K562 (cell line): Measurements from ENCODE around the gene KLHL29. TPM values are rescaled to one million over a fixed set of nuclear protein-coding genes. Genes with fewer than 3 reads are reported as not detected.

Experiments used
- ATAC-seq: fragments of 200-7000 bp; cut with Tn5 transposase; 3 replicates; pipeline ENCODE4 v1.9.1; 2020; ENCODE audit warnings: moderate library complexity
- BruUV-seq: library from RNA; stranded (reverse); fragments of 400-500 nt; replicated peaks from 2 replicates; lab custom pipeline; 2021; lab: Mats Ljungman, UMichigan
- CTCF ChIA-PET: fragments of 300-600 bp; formaldehyde crosslinking; extraction: SDS; loops from one replicate; lab custom pipeline; 2021; ENCODE audit warnings: low intra/inter-chr PET ratio; lab: Yijun Ruan, JAX
- POLR2A ChIA-PET: fragments of 300-600, 350-650 bp; sonication (Branson Sonifier 250); formaldehyde crosslinking; extraction: SDS; loops from one replicate; lab custom pipeline; 2021; ENCODE audit warnings: antibody characterized with exemption, inconsistent platforms; lab: Yijun Ruan, JAX
- DNase-seq, 4 experiments: peaks; one replicate each; pipeline versions ENCODE4 v3.0.0 to v3.0.0-alpha.2; 2011 to 2018; ENCODE audit warnings: low spot score in 3 of 4, mixed read lengths in 3 of 4; ENCODE audit errors: extremely low read depth in 1 of 4
- FAIRE-seq: peaks from 2 replicates; lab custom pipeline; 2011; peaks lifted over from hg19 to GRCh38; lab: Jason Lieb, UNC
- H2AFZ ChIP-seq: 2 replicates; pipeline ENCODE4 v1.6.0; 2011; ENCODE audit warnings: low read depth, low read length, control low read depth, inconsistent platforms
- H3K27ac ChIP-seq: fragments of 200-600 bp; 3 replicates; pipeline ENCODE4 v1.8.0; 2011; ENCODE audit warnings: low read depth, mild to moderate bottlenecking, control low read depth, inconsistent platforms, low read length, moderate library complexity, mixed read lengths; ENCODE audit errors: extremely low read depth
- H3K27me3 ChIP-seq, 2 experiments: fragments of 300-600 bp in 1 of 2; 2 replicates in 1 of 2; 3 replicates in 1 of 2; pipeline versions ENCODE4 v1.6.0 to v1.8.0; 2011; ENCODE audit warnings: inconsistent platforms in 2 of 2, low read length in 2 of 2, mild to moderate bottlenecking in 1 of 2, mixed read lengths in 1 of 2, moderate library complexity in 1 of 2; ENCODE audit not compliant: control insufficient read depth in 2 of 2, insufficient read depth in 2 of 2
- H3K36me3 ChIP-seq: fragments of 300-600 bp; 3 replicates; pipeline ENCODE4 v1.8.0; 2011; ENCODE audit warnings: mild to moderate bottlenecking, low read length, inconsistent platforms; ENCODE audit not compliant: control insufficient read depth, insufficient read depth
- H3K4me1 ChIP-seq, 2 experiments: fragments of 200-600 bp in 1 of 2; replicated peaks in 1 of 2; 2 replicates in 1 of 2; 3 replicates in 1 of 2; pipeline versions ENCODE4 v1.5.1 to v1.8.0; 2011; ENCODE audit warnings: inconsistent platforms in 2 of 2, low read length in 2 of 2, mild to moderate bottlenecking in 1 of 2, mixed read lengths in 1 of 2, moderate library complexity in 1 of 2; ENCODE audit not compliant: control insufficient read depth in 2 of 2, insufficient read depth in 2 of 2
- H3K4me2 ChIP-seq: 2 replicates; pipeline ENCODE4 v1.6.1; 2011; ENCODE audit warnings: low read length, control low read depth, inconsistent platforms, mixed read lengths; ENCODE audit not compliant: insufficient read depth
- H3K4me3 ChIP-seq: fragments of 200-600 bp; sonication (generic), shearing (Covaris generic); 2 replicates; pipeline ENCODE4 v1.5.1; 2016; ENCODE audit warnings: control low read depth, inconsistent platforms
- H3K79me2 ChIP-seq: fragments of 200-600 bp; 3 replicates; pipeline ENCODE4 v1.8.0; 2011; ENCODE audit warnings: low read length, inconsistent platforms; ENCODE audit not compliant: control insufficient read depth, insufficient read depth
- H3K9ac ChIP-seq, 2 experiments: 2 replicates each; pipeline versions ENCODE4 v1.6.0 to v1.6.1; 2011; ENCODE audit warnings: low read depth in 2 of 2, low read length in 2 of 2, control low read depth in 1 of 2, inconsistent platforms in 1 of 2, mild to moderate bottlenecking in 1 of 2, mixed read lengths in 1 of 2; ENCODE audit not compliant: insufficient read depth in 1 of 2
- H3K9me1 ChIP-seq: one replicate; pipeline ENCODE4 v1.6.0; 2011; ENCODE audit warnings: inconsistent platforms, mild to moderate bottlenecking, low read length, moderate library complexity; ENCODE audit not compliant: control insufficient read depth, insufficient read depth
- H3K9me3 ChIP-seq: replicated peaks from 2 replicates; pipeline ENCODE4 v1.5.1; 2011; ENCODE audit warnings: low read depth, low read length, inconsistent platforms; ENCODE audit not compliant: control insufficient read depth, insufficient read depth
- H4K20me1 ChIP-seq: replicated peaks from 2 replicates; pipeline ENCODE4 v1.6.1; 2011; ENCODE audit warnings: low read length, inconsistent platforms, mixed read lengths; ENCODE audit not compliant: control insufficient read depth, insufficient read depth
- ZNF143 ChIP-seq: sonication (generic); formaldehyde crosslinking; IDR thresholded peaks from 2 replicates; pipeline ENCODE4 v1.9.0; 2022; ENCODE audit warnings: mild to moderate bottlenecking, missing genetic modification reagents
- ZNF408 ChIP-seq: fragments of 250-450 bp; sonication (Bioruptor Pico); IDR thresholded peaks from 2 replicates; pipeline ENCODE4 v1.4.0; 2020; ENCODE audit warnings: low read depth, mild to moderate bottlenecking, moderate library complexity
- WGBS: fragments of 100-300 bp; shearing (Covaris generic); methylation state at CpG from one replicate; pipeline ENCODE4 v1.1.6; 2016; ENCODE audit warnings: low coverage, mixed read lengths; ENCODE audit not compliant: insufficient coverage; ENCODE audit errors: missing lambda C conversion rate; 5-methylcytosine and 5-hydroxymethylcytosine counted together
- in situ Hi-C: fragments of 300-500 bp; cut with MboI; formaldehyde crosslinking; loops from 4 replicates; pipeline ENCODE4 v1.15.0; 2018; ENCODE audit warnings: inconsistent platforms, mixed read lengths
- intact Hi-C: fragments of 100-400 bp; cut with micrococcal nuclease; formaldehyde crosslinking; loops from 2 replicates; pipeline ENCODE4 v1.14.2; 2022
- polyA plus RNA-seq, 8 experiments: library from polyadenylated mRNA; depleted of rRNA in 4 of 8; stranded (reverse) in 5 of 8; unstranded in 3 of 8; fragments of >200 nt; fragmentation: Nextera tagmentation in 2 of 8; fragmentation: Illumina TruSeq in 1 of 8; extraction: Ambion mirVana in 2 of 8; extraction: Trizol in 1 of 8; gene quantifications; 2 replicates each; pipeline versions ENCODE4 v1.2.1 to v1.2.3, GENCODE V29; 2011 to 2014; ENCODE audit warnings: inconsistent platforms in 1 of 8, missing spikeins in 1 of 8
- total RNA-seq, 7 experiments: library from RNA; depleted of rRNA in 6 of 7; stranded (reverse); fragments of >200 nt in 6 of 7; fragmentation: Illumina TruSeq in 2 of 7; extraction: Trizol in 2 of 7; gene quantifications; 2 replicates each; pipeline versions ENCODE4 v1.2.1 to v1.2.3, GENCODE V29; 2011 to 2021; ENCODE audit warnings: low replicate concordance in 1 of 7
- TF ChIP-seq, protein P1 (sequence below): IDR thresholded peaks from 2 replicates; pipeline ENCODE4 v1.6.1; 2016; ENCODE audit warnings: missing genetic modification characterization, missing compliant biosample characterization

The KLHL29 gene
- total and polyA plus RNA-seq, 9 of the 15 experiments (the other 6 are each of a cell fraction or from before 2014, with no cell fraction given), result 0.03 to 0.31 (median 0.08) TPM; not detected in 1

DNA sequence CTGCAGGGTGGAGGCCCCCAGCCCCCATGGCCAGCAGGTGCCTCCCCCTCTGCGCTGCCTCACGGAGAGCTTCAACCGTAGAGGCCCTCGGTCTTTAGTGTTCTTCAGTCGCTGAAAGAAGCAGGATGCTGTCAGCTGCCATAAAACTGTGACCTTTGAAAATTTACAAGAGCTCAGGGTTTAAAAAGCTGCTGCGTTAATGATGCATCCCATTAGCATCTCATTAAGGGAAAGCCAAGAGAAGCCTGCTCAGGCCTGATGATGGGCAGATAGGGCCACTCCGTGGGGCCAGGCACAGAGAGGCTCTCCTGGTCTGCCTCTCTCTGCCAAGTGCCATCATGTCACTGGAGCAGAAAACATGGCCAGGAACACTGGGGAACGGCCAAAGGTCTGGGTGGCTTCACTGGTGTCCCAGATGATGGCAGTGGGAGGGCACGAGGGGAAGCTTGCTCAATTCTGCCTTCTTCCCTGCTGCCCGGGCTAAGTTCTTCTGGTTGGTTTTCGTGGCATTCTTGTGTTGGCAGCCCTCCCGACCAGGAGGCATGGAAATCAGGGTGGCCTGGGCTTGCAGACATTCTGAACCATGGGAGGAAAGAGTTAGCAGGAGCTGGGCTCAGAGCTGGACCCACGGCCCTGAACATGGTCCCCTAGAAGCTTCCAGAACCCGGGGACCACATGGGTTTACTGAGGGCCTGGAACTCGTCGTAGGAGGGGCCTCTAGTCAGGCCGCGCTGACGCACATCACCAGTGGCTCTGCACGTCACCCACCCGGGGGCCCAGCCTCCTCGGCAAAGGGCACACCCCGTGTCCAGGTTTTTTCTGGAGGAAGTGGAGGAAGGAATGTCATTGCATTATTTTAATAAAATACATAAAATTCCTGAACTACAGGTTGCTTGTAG is 250.7 kb downstream of the KLHL29 start:
- H3K36me3 ChIP-seq, result no peaks in the 10 kb centered on the region
- H2AFZ ChIP-seq, result no peak overlapping the region
- peaks cover 5 to 67% of the 10 kb centered on the region in 2 experiments; a peak in 2 of 5 replicates for H3K27me3 ChIP-seq
- TF ChIP-seq ZNF143 (CRISPR knock-in tag) (no peak), ZNF408 (CRISPR knock-in tag) (no peak)
- TF ChIP-seq, protein P1, sequence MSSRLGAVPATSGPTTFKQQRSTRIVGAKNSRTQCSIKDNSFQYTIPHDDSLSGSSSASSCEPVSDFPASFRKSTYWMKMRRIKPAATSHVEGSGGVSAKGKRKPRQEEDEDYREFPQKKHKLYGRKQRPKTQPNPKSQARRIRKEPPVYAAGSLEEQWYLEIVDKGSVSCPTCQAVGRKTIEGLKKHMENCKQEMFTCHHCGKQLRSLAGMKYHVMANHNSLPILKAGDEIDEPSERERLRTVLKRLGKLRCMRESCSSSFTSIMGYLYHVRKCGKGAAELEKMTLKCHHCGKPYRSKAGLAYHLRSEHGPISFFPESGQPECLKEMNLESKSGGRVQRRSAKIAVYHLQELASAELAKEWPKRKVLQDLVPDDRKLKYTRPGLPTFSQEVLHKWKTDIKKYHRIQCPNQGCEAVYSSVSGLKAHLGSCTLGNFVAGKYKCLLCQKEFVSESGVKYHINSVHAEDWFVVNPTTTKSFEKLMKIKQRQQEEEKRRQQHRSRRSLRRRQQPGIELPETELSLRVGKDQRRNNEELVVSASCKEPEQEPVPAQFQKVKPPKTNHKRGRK (tag), result no peak
- H3K9me1 ChIP-seq, result peaks cover 5% of the 10 kb centered on the region
- in situ Hi-C loops (no loop called here), intact Hi-C loops (loop anchor here (10.0 kb wide), 1 partner anchor 129 kb away; no protein-coding TSS in a partner anchor)
- CTCF ChIA-PET, result no interaction called here
- no peak overlapping the region for H3K4me2 ChIP-seq
- H4K20me1 ChIP-seq, result no peaks in the 10 kb centered on the region
- BruUV-seq, result no TSS peak
- FAIRE-seq (no peak), DNase-seq (no peak), ATAC-seq (no peak)
- H3K9me3 ChIP-seq, result no peaks in the 10 kb centered on the region
- H3K27ac ChIP-seq, result no peak overlapping the region
- H3K79me2 ChIP-seq, result no peaks in the 10 kb centered on the region
- no peaks in the 10 kb centered on the region for H3K4me1 ChIP-seq
- POLR2A ChIA-PET, result interaction anchor here (1.8 kb wide), 1 partner anchor 10 kb away, joined by 7 read pairs; no protein-coding TSS in a partner anchor
- H3K4me3 ChIP-seq, result no peak overlapping the region
- 3% methylated on average over 22 of the region's 23 CpGs for WGBS
- no peak overlapping the region; a peak in 1 of 4 replicates for H3K9ac ChIP-seq
